HepG2 (cell line): ENCODE data around the gene RNF4. TPM values are rescaled to one million over a fixed set of nuclear protein-coding genes. Genes with fewer than 3 reads are reported as not detected.

Source experiments
- ATAC-seq: fragments of 200-7000 bp; cut with Tn5 transposase; 3 replicates; pipeline ENCODE4 v1.9.1; 2020; ENCODE audit warnings: mild to moderate bottlenecking, moderate library complexity
- BruUV-seq: library from RNA; stranded (reverse); fragments of 400-500 nt; replicated peaks from 2 replicates; lab custom pipeline; 2021; lab: Mats Ljungman, UMichigan
- CTCF ChIA-PET: fragments of 300-600 bp; formaldehyde crosslinking; extraction: SDS; loops from one replicate; lab custom pipeline; 2021; ENCODE audit warnings: low total read pairs, inconsistent platforms, low intra/inter-chr PET ratio; lab: Yijun Ruan, JAX
- POLR2A ChIA-PET: fragments of 350-600 bp; sonication (Branson Sonifier 250); formaldehyde crosslinking; loops from one replicate; lab custom pipeline; 2020; ENCODE audit warnings: antibody characterized with exemption, inconsistent platforms; lab: Yijun Ruan, JAX
- DNase-seq: peaks from one replicate; pipeline ENCODE4 v3.0.0-alpha.2; 2015; ENCODE audit warnings: low spot score
- FAIRE-seq: peaks from 3 replicates; lab custom pipeline; 2011; peaks lifted over from hg19 to GRCh38; lab: Jason Lieb, UNC
- H2AFZ ChIP-seq: one replicate; pipeline ENCODE4 v1.6.1; 2011; ENCODE audit warnings: low read length, inconsistent platforms
- H3K27ac ChIP-seq: fragments of 300-600 bp; 3 replicates; pipeline ENCODE4 v1.8.0; 2011; ENCODE audit warnings: mixed run types, mild to moderate bottlenecking, mixed read lengths, low read length, inconsistent platforms; ENCODE audit not compliant: insufficient read depth; ENCODE audit errors: extremely low read length
- H3K27me3 ChIP-seq, 2 experiments: fragments of 200-600 bp in 1 of 2; 2 replicates in 1 of 2; 3 replicates in 1 of 2; pipeline versions ENCODE4 v1.6.0 to v1.8.0; 2011; ENCODE audit warnings: low read length in 2 of 2, mild to moderate bottlenecking in 2 of 2, moderate library complexity in 2 of 2, inconsistent platforms in 1 of 2; ENCODE audit not compliant: insufficient read depth in 2 of 2, control insufficient read depth in 1 of 2
- H3K36me3 ChIP-seq, 2 experiments: fragments of 200-600 bp in 1 of 2; replicated peaks in 1 of 2; 2 replicates in 1 of 2; 3 replicates in 1 of 2; pipeline versions ENCODE4 v1.5.1 to v1.8.0; 2011; ENCODE audit warnings: low read length in 2 of 2, inconsistent platforms in 1 of 2; ENCODE audit not compliant: insufficient read depth in 2 of 2, control insufficient read depth in 1 of 2
- H3K4me1 ChIP-seq: 2 replicates; pipeline ENCODE4 v1.5.1; 2012; ENCODE audit warnings: low read length, inconsistent platforms; ENCODE audit not compliant: insufficient read depth
- H3K4me2 ChIP-seq: 2 replicates; pipeline ENCODE4 v1.6.0; 2011; ENCODE audit warnings: low read depth, low read length, inconsistent platforms
- H3K4me3 ChIP-seq, 3 experiments: fragments of 200-600 bp in 1 of 3; sonication (generic), shearing (Covaris generic) in 1 of 3; replicated peaks in 1 of 3; 2 replicates each; pipeline ENCODE4 v1.5.1; 2011 to 2016; ENCODE audit warnings: low read length in 3 of 3, inconsistent platforms in 2 of 3, low read depth in 2 of 3, mild to moderate bottlenecking in 2 of 3, control low read depth in 1 of 3, mixed read lengths in 1 of 3; ENCODE audit not compliant: insufficient read depth in 1 of 3
- H3K79me2 ChIP-seq: one replicate; pipeline ENCODE4 v1.6.1; 2011; ENCODE audit warnings: low read length, inconsistent platforms; ENCODE audit not compliant: insufficient read depth
- H3K9ac ChIP-seq: 2 replicates; pipeline ENCODE4 v1.6.0; 2011; ENCODE audit warnings: mild to moderate bottlenecking, low read depth, low read length, inconsistent platforms; ENCODE audit not compliant: insufficient read depth
- H3K9me3 ChIP-seq: 2 replicates; pipeline ENCODE4 v1.5.1; 2012; ENCODE audit warnings: mild to moderate bottlenecking, low read length
- H4K20me1 ChIP-seq: 2 replicates; pipeline ENCODE4 v1.6.0; 2011; ENCODE audit warnings: inconsistent platforms, mild to moderate bottlenecking, low read length, moderate library complexity; ENCODE audit not compliant: insufficient read depth
- EZH2 ChIP-seq: conservative IDR thresholded peaks from 2 replicates; pipeline ENCODE4 v1.6.1; 2012; ENCODE audit warnings: mild to moderate bottlenecking, low read depth, low read length, moderate library complexity
- KLF12 ChIP-seq: sonication (generic); formaldehyde crosslinking; IDR thresholded peaks from 2 replicates; pipeline ENCODE4 v1.4.0; 2020; ENCODE audit warnings: missing genetic modification reagents, borderline replicate concordance
- RAD51 ChIP-seq: fragments of 450-650 bp; IDR thresholded peaks from 2 replicates; pipeline ENCODE4 v1.6.1; 2016; ENCODE audit warnings: borderline replicate concordance
- SNRNP70 ChIP-seq: fragments of 200-400 bp; formaldehyde crosslinking; IDR thresholded peaks from 2 replicates; pipeline ENCODE4 v1.6.1; 2017; ENCODE audit warnings: mild to moderate bottlenecking, low read depth, low read length, moderate library complexity
- SUZ12 ChIP-seq: fragments of 150-350 bp; IDR thresholded peaks from 2 replicates; pipeline ENCODE4 v1.6.1; 2014; ENCODE audit warnings: low read depth, low read length
- ZBTB7A ChIP-seq: sonication (generic); formaldehyde crosslinking; IDR thresholded peaks from 2 replicates; pipeline ENCODE4 v1.8.0; 2022; ENCODE audit warnings: mild to moderate bottlenecking, missing genetic modification reagents
- ZIK1 ChIP-seq: sonication (generic); formaldehyde crosslinking; IDR thresholded peaks from 2 replicates; pipeline ENCODE4 v1.5.0; 2020; ENCODE audit warnings: mild to moderate bottlenecking, low read depth, missing genetic modification reagents, borderline replicate concordance
- ZNF3 ChIP-seq: IDR thresholded peaks from 2 replicates; pipeline ENCODE4 v1.7.0; 2017; ENCODE audit warnings: inconsistent platforms
- ZSCAN12 ChIP-seq: sonication (generic); formaldehyde crosslinking; IDR thresholded peaks from 2 replicates; pipeline ENCODE4 v1.9.0; 2021; ENCODE audit warnings: mild to moderate bottlenecking, missing genetic modification reagents
- WGBS: methylation state at CpG from one replicate; pipeline ENCODE4 v1.1.6; 2017; ENCODE audit warnings: low lambda C conversion rate; 5-methylcytosine and 5-hydroxymethylcytosine counted together
- in situ Hi-C: cut with HindIII; loops from 2 replicates; pipeline ENCODE4 v1.10.0; 2017; ENCODE audit warnings: low pct_unique_long_range_greater_than_20kb; ENCODE audit not compliant: extremely low pct_ligation_motif_present
- intact Hi-C: fragments of 100-400 bp; cut with micrococcal nuclease; formaldehyde crosslinking; loops from one replicate; pipeline ENCODE4 v1.10.0; 2022; ENCODE audit not compliant: unreplicated experiment
- polyA plus RNA-seq, 8 experiments: library from polyadenylated mRNA; depleted of rRNA in 3 of 8; stranded (reverse) in 7 of 8; unstranded in 1 of 8; fragments of >200 nt; fragmentation: Illumina TruSeq in 4 of 8; extraction: Trizol in 4 of 8; gene quantifications; 2 replicates each; pipeline versions ENCODE4 v1.2.1 to v1.2.3, GENCODE V29; 2011 to 2016; ENCODE audit warnings: low read depth in 4 of 8, missing spikeins in 1 of 8, mixed read lengths in 1 of 8; ENCODE audit not compliant: insufficient read depth in 1 of 8
- total RNA-seq, 5 experiments: library from RNA; depleted of rRNA; stranded (reverse); fragments of >200 nt; fragmentation: Illumina TruSeq; extraction: Trizol; gene quantifications; 2 replicates each; pipeline ENCODE4 v1.2.3, GENCODE V29; 2016; ENCODE audit warnings: low read depth in 1 of 5
- TF ChIP-seq, protein P1 (sequence below): sonication (generic); formaldehyde crosslinking; IDR thresholded peaks from 2 replicates; pipeline ENCODE4 v1.4.0; 2020; ENCODE audit warnings: missing genetic modification reagents, borderline replicate concordance
- TF ChIP-seq, protein P2 (sequence below): sonication (generic); formaldehyde crosslinking; IDR thresholded peaks from 2 replicates; pipeline ENCODE4 v1.4.0; 2020; ENCODE audit warnings: missing genetic modification reagents, borderline replicate concordance
- TF ChIP-seq, protein P3 (sequence below), 2 experiments: sonication (generic) in 1 of 2; formaldehyde crosslinking in 1 of 2; IDR thresholded peaks; 2 replicates each; pipeline versions ENCODE4 v1.4.0 to v1.6.1; 2018 to 2020; ENCODE audit warnings: missing genetic modification reagents in 2 of 2, borderline replicate concordance in 1 of 2, low read depth in 1 of 2, mild to moderate bottlenecking in 1 of 2, missing biosample characterization in 1 of 2
- TF ChIP-seq, protein P4 (sequence below), 2 experiments: sonication (generic) in 1 of 2; formaldehyde crosslinking in 1 of 2; IDR thresholded peaks; 2 replicates each; pipeline versions ENCODE4 v1.5.1 to v1.6.1; 2011 to 2020; ENCODE audit warnings: borderline replicate concordance in 1 of 2, low read depth in 1 of 2, low read length in 1 of 2, mild to moderate bottlenecking in 1 of 2, missing genetic modification reagents in 1 of 2, moderate library complexity in 1 of 2

Gene RNF4
- total and polyA plus RNA-seq, 2 of the 13 experiments (the other 11 are each of a cell fraction or from before 2014, with no cell fraction given), result 38.1 to 45.1 TPM

DNA sequence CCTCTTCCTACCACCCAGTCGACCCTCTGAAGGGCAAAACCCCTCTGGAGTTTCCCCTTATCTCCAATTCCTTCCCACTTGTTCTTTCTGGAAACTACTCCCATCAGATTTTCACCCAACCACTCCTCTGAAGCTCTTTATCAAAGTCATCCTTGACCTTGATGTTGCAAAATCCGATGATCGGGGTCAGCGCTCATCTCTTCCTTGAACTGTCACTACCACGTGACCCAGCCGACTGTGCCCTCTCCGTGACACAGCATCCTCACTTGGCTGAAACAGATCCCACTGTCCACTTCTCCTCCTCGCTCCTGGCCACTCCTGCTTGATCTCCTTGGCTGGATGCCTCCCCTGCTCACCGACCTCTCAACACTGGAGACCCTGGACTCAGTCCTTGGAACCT is 49.1 kb upstream of the RNF4 start:
- POLR2A ChIA-PET, result no interaction called here
- intact Hi-C loops, result no loop called here
- H3K27me3 ChIP-seq, result peaks cover 22 to 81% of the 10 kb centered on the region in 2 experiments

More for the DNA sequence above, 49.1 kb upstream of the RNF4 start:
- Histone ChIP-seq H3K9me3 (no peaks in the 10 kb centered on the region), H3K4me2 (peak overlapping the region; percentile 98; the same call in 1 of the 2 replicates), H3K9ac (no peak overlapping the region), H2AFZ (no peak overlapping the region), H4K20me1 (peaks cover 3% of the 10 kb centered on the region; the same call in 1 of the 2 replicates), H3K36me3 (no peaks in the 10 kb centered on the region), H3K4me3 (no peak overlapping the region), H3K27ac (no peak overlapping the region), H3K4me1 (peaks cover 26% of the 10 kb centered on the region), H3K79me2 (no peaks in the 10 kb centered on the region)
- CTCF ChIA-PET, result no interaction called here
- in situ Hi-C loops, result no loop called here
- BruUV-seq, result no TSS peak
- ATAC-seq (no peak), FAIRE-seq (no peak), DNase-seq (no peak)
- TF ChIP-seq KLF12 (CRISPR knock-in tag), result no peak
- peak; percentile 58; the same call in 1 of the 2 replicates for TF ChIP-seq RAD51
- TF ChIP-seq EZH2, result 0 out of 2 replicates have a peak, but pooled peaks have one; percentile 10
- TF ChIP-seq, protein P1, sequence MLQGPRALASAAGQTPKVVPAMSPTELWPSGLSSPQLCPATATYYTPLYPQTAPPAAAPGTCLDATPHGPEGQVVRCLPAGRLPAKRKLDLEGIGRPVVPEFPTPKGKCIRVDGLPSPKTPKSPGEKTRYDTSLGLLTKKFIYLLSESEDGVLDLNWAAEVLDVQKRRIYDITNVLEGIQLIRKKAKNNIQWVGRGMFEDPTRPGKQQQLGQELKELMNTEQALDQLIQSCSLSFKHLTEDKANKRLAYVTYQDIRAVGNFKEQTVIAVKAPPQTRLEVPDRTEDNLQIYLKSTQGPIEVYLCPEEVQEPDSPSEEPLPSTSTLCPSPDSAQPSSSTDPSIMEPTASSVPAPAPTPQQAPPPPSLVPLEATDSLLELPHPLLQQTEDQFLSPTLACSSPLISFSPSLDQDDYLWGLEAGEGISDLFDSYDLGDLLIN (CRISPR knock-in tag), result no peak
- no peak for TF ChIP-seq ZIK1
- TF ChIP-seq ZBTB7A, result no peak
- no peak for TF ChIP-seq SUZ12
- no peak for TF ChIP-seq SNRNP70
- TF ChIP-seq, protein P2, sequence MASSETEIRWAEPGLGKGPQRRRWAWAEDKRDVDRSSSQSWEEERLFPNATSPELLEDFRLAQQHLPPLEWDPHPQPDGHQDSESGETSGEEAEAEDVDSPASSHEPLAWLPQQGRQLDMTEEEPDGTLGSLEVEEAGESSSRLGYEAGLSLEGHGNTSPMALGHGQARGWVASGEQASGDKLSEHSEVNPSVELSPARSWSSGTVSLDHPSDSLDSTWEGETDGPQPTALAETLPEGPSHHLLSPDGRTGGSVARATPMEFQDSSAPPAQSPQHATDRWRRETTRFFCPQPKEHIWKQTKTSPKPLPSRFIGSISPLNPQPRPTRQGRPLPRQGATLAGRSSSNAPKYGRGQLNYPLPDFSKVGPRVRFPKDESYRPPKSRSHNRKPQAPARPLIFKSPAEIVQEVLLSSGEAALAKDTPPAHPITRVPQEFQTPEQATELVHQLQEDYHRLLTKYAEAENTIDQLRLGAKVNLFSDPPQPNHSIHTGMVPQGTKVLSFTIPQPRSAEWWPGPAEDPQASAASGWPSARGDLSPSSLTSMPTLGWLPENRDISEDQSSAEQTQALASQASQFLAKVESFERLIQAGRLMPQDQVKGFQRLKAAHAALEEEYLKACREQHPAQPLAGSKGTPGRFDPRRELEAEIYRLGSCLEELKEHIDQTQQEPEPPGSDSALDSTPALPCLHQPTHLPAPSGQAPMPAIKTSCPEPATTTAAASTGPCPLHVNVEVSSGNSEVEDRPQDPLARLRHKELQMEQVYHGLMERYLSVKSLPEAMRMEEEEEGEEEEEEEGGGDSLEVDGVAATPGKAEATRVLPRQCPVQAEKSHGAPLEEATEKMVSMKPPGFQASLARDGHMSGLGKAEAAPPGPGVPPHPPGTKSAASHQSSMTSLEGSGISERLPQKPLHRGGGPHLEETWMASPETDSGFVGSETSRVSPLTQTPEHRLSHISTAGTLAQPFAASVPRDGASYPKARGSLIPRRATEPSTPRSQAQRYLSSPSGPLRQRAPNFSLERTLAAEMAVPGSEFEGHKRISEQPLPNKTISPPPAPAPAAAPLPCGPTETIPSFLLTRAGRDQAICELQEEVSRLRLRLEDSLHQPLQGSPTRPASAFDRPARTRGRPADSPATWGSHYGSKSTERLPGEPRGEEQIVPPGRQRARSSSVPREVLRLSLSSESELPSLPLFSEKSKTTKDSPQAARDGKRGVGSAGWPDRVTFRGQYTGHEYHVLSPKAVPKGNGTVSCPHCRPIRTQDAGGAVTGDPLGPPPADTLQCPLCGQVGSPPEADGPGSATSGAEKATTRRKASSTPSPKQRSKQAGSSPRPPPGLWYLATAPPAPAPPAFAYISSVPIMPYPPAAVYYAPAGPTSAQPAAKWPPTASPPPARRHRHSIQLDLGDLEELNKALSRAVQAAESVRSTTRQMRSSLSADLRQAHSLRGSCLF (CRISPR knock-in tag), result no peak
- TF ChIP-seq, protein P3, sequence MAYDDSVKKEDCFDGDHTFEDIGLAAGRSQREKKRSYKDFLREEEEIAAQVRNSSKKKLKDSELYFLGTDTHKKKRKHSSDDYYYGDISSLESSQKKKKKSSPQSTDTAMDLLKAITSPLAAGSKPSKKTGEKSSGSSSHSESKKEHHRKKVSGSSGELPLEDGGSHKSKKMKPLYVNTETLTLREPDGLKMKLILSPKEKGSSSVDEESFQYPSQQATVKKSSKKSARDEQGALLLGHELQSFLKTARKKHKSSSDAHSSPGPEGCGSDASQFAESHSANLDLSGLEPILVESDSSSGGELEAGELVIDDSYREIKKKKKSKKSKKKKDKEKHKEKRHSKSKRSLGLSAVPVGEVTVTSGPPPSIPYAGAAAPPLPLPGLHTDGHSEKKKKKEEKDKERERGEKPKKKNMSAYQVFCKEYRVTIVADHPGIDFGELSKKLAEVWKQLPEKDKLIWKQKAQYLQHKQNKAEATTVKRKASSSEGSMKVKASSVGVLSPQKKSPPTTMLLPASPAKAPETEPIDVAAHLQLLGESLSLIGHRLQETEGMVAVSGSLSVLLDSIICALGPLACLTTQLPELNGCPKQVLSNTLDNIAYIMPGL (CRISPR knock-in tag; IDR thresholded peaks at IDR 0.05; ENCODE audit: borderline replicate concordance in 1 of 2, low read depth in 1 of 2), result no peak
- no peak for TF ChIP-seq ZSCAN12
- TF ChIP-seq ZNF3 (CRISPR knock-in tag), result no peak
- TF ChIP-seq, protein P4, sequence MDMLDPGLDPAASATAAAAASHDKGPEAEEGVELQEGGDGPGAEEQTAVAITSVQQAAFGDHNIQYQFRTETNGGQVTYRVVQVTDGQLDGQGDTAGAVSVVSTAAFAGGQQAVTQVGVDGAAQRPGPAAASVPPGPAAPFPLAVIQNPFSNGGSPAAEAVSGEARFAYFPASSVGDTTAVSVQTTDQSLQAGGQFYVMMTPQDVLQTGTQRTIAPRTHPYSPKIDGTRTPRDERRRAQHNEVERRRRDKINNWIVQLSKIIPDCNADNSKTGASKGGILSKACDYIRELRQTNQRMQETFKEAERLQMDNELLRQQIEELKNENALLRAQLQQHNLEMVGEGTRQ (IDR thresholded peaks at IDR 0.05; ENCODE audit: low read depth, low read length), result peak; percentile 60
- TF ChIP-seq, protein P4 (CRISPR knock-in tag; IDR thresholded peaks at IDR 0.05; ENCODE audit: borderline replicate concordance), result peak; percentile 26; the same call in 1 of the 2 replicates
- WGBS, result 3% methylated on average over 9 of the region's 9 CpGs
